HepG2 (cell line): ENCODE measurements around the gene CALML4. TPM values are rescaled to one million over a fixed set of nuclear protein-coding genes. Genes with fewer than 3 reads are reported as not detected.

Experiments used
- ATAC-seq: fragments of 200-7000 bp; cut with Tn5 transposase; 3 replicates; pipeline ENCODE4 v1.9.1; 2020; ENCODE audit warnings: mild to moderate bottlenecking, moderate library complexity
- BruUV-seq: library from RNA; stranded (reverse); fragments of 400-500 nt; replicated peaks from 2 replicates; lab custom pipeline; 2021; lab: Mats Ljungman, UMichigan
- CTCF ChIA-PET: fragments of 300-600 bp; formaldehyde crosslinking; extraction: SDS; loops from one replicate; lab custom pipeline; 2021; ENCODE audit warnings: low total read pairs, inconsistent platforms, low intra/inter-chr PET ratio; lab: Yijun Ruan, JAX
- POLR2A ChIA-PET: fragments of 350-600 bp; sonication (Branson Sonifier 250); formaldehyde crosslinking; loops from one replicate; lab custom pipeline; 2020; ENCODE audit warnings: antibody characterized with exemption, inconsistent platforms; lab: Yijun Ruan, JAX
- DNase-seq: peaks from one replicate; pipeline ENCODE4 v3.0.0-alpha.2; 2015; ENCODE audit warnings: low spot score
- FAIRE-seq: peaks from 3 replicates; lab custom pipeline; 2011; peaks lifted over from hg19 to GRCh38; lab: Jason Lieb, UNC
- H2AFZ ChIP-seq: one replicate; pipeline ENCODE4 v1.6.1; 2011; ENCODE audit warnings: low read length, inconsistent platforms
- H3K27ac ChIP-seq: fragments of 300-600 bp; 3 replicates; pipeline ENCODE4 v1.8.0; 2011; ENCODE audit warnings: mixed run types, mild to moderate bottlenecking, mixed read lengths, low read length, inconsistent platforms; ENCODE audit not compliant: insufficient read depth; ENCODE audit errors: extremely low read length
- H3K27me3 ChIP-seq, 2 experiments: fragments of 200-600 bp in 1 of 2; 2 replicates in 1 of 2; 3 replicates in 1 of 2; pipeline versions ENCODE4 v1.6.0 to v1.8.0; 2011; ENCODE audit warnings: low read length in 2 of 2, mild to moderate bottlenecking in 2 of 2, moderate library complexity in 2 of 2, inconsistent platforms in 1 of 2; ENCODE audit not compliant: insufficient read depth in 2 of 2, control insufficient read depth in 1 of 2
- H3K36me3 ChIP-seq, 2 experiments: fragments of 200-600 bp in 1 of 2; replicated peaks in 1 of 2; 2 replicates in 1 of 2; 3 replicates in 1 of 2; pipeline versions ENCODE4 v1.5.1 to v1.8.0; 2011; ENCODE audit warnings: low read length in 2 of 2, inconsistent platforms in 1 of 2; ENCODE audit not compliant: insufficient read depth in 2 of 2, control insufficient read depth in 1 of 2
- H3K4me1 ChIP-seq: 2 replicates; pipeline ENCODE4 v1.5.1; 2012; ENCODE audit warnings: low read length, inconsistent platforms; ENCODE audit not compliant: insufficient read depth
- H3K4me2 ChIP-seq: 2 replicates; pipeline ENCODE4 v1.6.0; 2011; ENCODE audit warnings: low read depth, low read length, inconsistent platforms
- H3K4me3 ChIP-seq, 3 experiments: fragments of 200-600 bp in 1 of 3; sonication (generic), shearing (Covaris generic) in 1 of 3; replicated peaks in 1 of 3; 2 replicates each; pipeline ENCODE4 v1.5.1; 2011 to 2016; ENCODE audit warnings: low read length in 3 of 3, inconsistent platforms in 2 of 3, low read depth in 2 of 3, mild to moderate bottlenecking in 2 of 3, control low read depth in 1 of 3, mixed read lengths in 1 of 3; ENCODE audit not compliant: insufficient read depth in 1 of 3
- H3K79me2 ChIP-seq: one replicate; pipeline ENCODE4 v1.6.1; 2011; ENCODE audit warnings: low read length, inconsistent platforms; ENCODE audit not compliant: insufficient read depth
- H3K9ac ChIP-seq: 2 replicates; pipeline ENCODE4 v1.6.0; 2011; ENCODE audit warnings: mild to moderate bottlenecking, low read depth, low read length, inconsistent platforms; ENCODE audit not compliant: insufficient read depth
- H3K9me3 ChIP-seq: 2 replicates; pipeline ENCODE4 v1.5.1; 2012; ENCODE audit warnings: mild to moderate bottlenecking, low read length
- H4K20me1 ChIP-seq: 2 replicates; pipeline ENCODE4 v1.6.0; 2011; ENCODE audit warnings: inconsistent platforms, mild to moderate bottlenecking, low read length, moderate library complexity; ENCODE audit not compliant: insufficient read depth
- BATF2 ChIP-seq: sonication (generic); formaldehyde crosslinking; IDR thresholded peaks from 2 replicates; pipeline ENCODE4 v1.8.0; 2022; ENCODE audit warnings: mild to moderate bottlenecking, missing genetic modification reagents, moderate library complexity
- ZNF10 ChIP-seq: sonication (generic); formaldehyde crosslinking; IDR thresholded peaks from 2 replicates; pipeline ENCODE4 v1.4.0; 2020; ENCODE audit warnings: mild to moderate bottlenecking, low read depth, missing genetic modification reagents, borderline replicate concordance
- ZNF737 ChIP-seq: sonication (generic); formaldehyde crosslinking; IDR thresholded peaks from 2 replicates; pipeline ENCODE4 v1.5.0; 2020; ENCODE audit warnings: missing genetic modification reagents, mild to moderate bottlenecking, borderline replicate concordance
- WGBS: methylation state at CpG from one replicate; pipeline ENCODE4 v1.1.6; 2017; ENCODE audit warnings: low lambda C conversion rate; 5-methylcytosine and 5-hydroxymethylcytosine counted together
- in situ Hi-C: cut with HindIII; loops from 2 replicates; pipeline ENCODE4 v1.10.0; 2017; ENCODE audit warnings: low pct_unique_long_range_greater_than_20kb; ENCODE audit not compliant: extremely low pct_ligation_motif_present
- intact Hi-C: fragments of 100-400 bp; cut with micrococcal nuclease; formaldehyde crosslinking; loops from one replicate; pipeline ENCODE4 v1.10.0; 2022; ENCODE audit not compliant: unreplicated experiment
- polyA plus RNA-seq, 8 experiments: library from polyadenylated mRNA; depleted of rRNA in 3 of 8; stranded (reverse) in 7 of 8; unstranded in 1 of 8; fragments of >200 nt; fragmentation: Illumina TruSeq in 4 of 8; extraction: Trizol in 4 of 8; gene quantifications; 2 replicates each; pipeline versions ENCODE4 v1.2.1 to v1.2.3, GENCODE V29; 2011 to 2016; ENCODE audit warnings: low read depth in 4 of 8, missing spikeins in 1 of 8, mixed read lengths in 1 of 8; ENCODE audit not compliant: insufficient read depth in 1 of 8
- total RNA-seq, 5 experiments: library from RNA; depleted of rRNA; stranded (reverse); fragments of >200 nt; fragmentation: Illumina TruSeq; extraction: Trizol; gene quantifications; 2 replicates each; pipeline ENCODE4 v1.2.3, GENCODE V29; 2016; ENCODE audit warnings: low read depth in 1 of 5
- TF ChIP-seq, protein P1 (sequence below): sonication (generic); formaldehyde crosslinking; IDR thresholded peaks from 2 replicates; pipeline ENCODE4 v1.9.0; 2021; ENCODE audit warnings: mild to moderate bottlenecking, missing genetic modification reagents

CALML4 gene
- total and polyA plus RNA-seq, 2 of the 13 experiments (the other 11 are each of a cell fraction or from before 2014, with no cell fraction given): 3.6 to 8.7 TPM

DNA sequence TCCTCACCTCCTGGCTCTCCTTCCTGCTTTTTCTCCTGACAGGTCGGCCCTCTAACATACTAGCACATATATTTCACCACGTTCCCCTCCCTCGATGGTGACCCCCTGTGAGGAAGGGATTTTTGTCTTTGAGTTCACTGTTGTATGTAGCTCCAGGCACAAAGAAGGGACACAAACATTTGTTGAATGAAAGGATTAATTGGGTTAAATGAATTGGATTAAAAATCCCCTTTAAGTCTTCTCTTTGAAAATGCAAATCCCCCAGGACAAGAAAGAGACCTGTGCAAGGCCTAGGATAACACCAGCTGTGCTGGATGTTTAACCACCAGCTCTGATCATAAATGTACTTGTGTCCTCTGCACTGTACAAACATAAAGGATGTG, 3.3 kb downstream of the CALML4 start:
- TF ChIP-seq BATF2 (CRISPR knock-in tag): no peak
- TF ChIP-seq, protein P1, sequence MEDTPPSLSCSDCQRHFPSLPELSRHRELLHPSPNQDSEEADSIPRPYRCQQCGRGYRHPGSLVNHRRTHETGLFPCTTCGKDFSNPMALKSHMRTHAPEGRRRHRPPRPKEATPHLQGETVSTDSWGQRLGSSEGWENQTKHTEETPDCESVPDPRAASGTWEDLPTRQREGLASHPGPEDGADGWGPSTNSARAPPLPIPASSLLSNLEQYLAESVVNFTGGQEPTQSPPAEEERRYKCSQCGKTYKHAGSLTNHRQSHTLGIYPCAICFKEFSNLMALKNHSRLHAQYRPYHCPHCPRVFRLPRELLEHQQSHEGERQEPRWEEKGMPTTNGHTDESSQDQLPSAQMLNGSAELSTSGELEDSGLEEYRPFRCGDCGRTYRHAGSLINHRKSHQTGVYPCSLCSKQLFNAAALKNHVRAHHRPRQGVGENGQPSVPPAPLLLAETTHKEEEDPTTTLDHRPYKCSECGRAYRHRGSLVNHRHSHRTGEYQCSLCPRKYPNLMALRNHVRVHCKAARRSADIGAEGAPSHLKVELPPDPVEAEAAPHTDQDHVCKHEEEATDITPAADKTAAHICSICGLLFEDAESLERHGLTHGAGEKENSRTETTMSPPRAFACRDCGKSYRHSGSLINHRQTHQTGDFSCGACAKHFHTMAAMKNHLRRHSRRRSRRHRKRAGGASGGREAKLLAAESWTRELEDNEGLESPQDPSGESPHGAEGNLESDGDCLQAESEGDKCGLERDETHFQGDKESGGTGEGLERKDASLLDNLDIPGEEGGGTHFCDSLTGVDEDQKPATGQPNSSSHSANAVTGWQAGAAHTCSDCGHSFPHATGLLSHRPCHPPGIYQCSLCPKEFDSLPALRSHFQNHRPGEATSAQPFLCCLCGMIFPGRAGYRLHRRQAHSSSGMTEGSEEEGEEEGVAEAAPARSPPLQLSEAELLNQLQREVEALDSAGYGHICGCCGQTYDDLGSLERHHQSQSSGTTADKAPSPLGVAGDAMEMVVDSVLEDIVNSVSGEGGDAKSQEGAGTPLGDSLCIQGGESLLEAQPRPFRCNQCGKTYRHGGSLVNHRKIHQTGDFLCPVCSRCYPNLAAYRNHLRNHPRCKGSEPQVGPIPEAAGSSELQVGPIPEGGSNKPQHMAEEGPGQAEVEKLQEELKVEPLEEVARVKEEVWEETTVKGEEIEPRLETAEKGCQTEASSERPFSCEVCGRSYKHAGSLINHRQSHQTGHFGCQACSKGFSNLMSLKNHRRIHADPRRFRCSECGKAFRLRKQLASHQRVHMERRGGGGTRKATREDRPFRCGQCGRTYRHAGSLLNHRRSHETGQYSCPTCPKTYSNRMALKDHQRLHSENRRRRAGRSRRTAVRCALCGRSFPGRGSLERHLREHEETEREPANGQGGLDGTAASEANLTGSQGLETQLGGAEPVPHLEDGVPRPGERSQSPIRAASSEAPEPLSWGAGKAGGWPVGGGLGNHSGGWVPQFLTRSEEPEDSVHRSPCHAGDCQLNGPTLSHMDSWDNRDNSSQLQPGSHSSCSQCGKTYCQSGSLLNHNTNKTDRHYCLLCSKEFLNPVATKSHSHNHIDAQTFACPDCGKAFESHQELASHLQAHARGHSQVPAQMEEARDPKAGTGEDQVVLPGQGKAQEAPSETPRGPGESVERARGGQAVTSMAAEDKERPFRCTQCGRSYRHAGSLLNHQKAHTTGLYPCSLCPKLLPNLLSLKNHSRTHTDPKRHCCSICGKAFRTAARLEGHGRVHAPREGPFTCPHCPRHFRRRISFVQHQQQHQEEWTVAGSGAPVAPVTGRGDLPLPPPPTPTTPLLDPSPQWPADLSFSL (CRISPR knock-in tag): no peak
- no peak for TF ChIP-seq ZNF737
- TF ChIP-seq ZNF10 (CRISPR knock-in tag): no peak
- DNase-seq (no peak), ATAC-seq (no peak), FAIRE-seq (no peak)
- in situ Hi-C loops (no loop called here), intact Hi-C loops (no loop called here)
- Histone ChIP-seq H3K79me2 (no peaks in the 10 kb centered on the region), H3K9ac (no peak overlapping the region), H3K4me3 (no peak overlapping the region), H3K9me3 (no peaks in the 10 kb centered on the region), H2AFZ (no peak overlapping the region), H3K27ac (no peak overlapping the region), H4K20me1 (0 out of 2 replicates have a peak, but pooled peaks cover 6% of the 10 kb centered on the region), H3K27me3 (no peaks in the 10 kb centered on the region), H3K4me1 (peaks cover 67% of the 10 kb centered on the region), H3K4me2 (no peak overlapping the region), H3K36me3 (no peaks in the 10 kb centered on the region; a peak in 1 of 5 replicates)
- ChIA-PET POLR2A (no interaction called here), CTCF (no interaction called here)
- no TSS peak for BruUV-seq
- WGBS: 82% methylated on average over 3 of the region's 3 CpGs
